ENCODE measurements around the gene TMEM150B. TPM values are rescaled to one million over a fixed set of nuclear protein-coding genes. Genes with fewer than 3 reads are reported as not detected.

The TMEM150B gene
- total and polyA plus RNA-seq, 2 donors (not counting 3 experiments of a cell fraction or from before 2014, with no cell fraction given): not detected

DNA sequence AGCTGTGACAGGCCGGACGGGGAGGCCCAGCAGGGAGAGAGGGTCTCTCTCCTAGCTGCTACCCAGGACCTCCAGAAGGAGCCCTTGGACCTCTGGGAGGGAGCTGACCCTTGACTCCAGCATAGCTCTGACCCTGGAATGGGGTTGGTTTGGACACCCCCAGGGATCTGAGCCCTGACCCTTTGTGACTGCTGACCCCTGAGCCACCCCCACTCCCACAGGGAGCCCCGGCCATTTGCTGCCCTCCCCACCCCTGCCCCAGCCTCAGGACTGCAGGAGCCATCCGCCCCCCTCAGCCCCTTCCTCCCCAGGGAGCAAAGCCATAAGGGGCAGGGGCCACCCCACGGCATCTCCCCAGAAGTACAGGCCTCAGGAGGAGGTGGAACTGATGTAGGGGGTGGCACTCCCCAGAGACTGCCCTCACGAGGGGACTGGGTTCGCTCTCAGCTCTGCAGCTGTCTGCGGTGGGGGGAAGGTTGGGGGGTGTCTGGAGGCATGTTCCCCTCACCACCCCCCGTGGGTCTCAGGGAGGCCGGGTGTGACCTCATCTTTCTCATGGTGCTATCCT, 22.4 kb upstream of the TMEM150B start:
- Histone ChIP-seq H3K27ac (ENCODE audit: insufficient read depth, low read depth, low read length) (no peak overlapping the region), H3K4me1 (ENCODE audit: control insufficient read depth, extremely low read depth, insufficient read depth, low read length) (no peaks in the 10 kb centered on the region), H3K4me2 (ENCODE audit: insufficient read depth, low read length) (no peak overlapping the region), H3K9ac (replicated peaks; ENCODE audit: extremely low read depth, insufficient read depth, low read length) (no peak overlapping the region), H3K27me3 (ENCODE audit: control insufficient read depth in 2 of 2, insufficient read depth in 2 of 2, low read length in 2 of 2) (peaks cover 4 to 7% of the 10 kb centered on the region in 2 experiments), H3K4me3 (replicated peaks in 1 of 3; ENCODE audit: insufficient read depth in 1 of 3, low read depth in 1 of 3, low read length in 3 of 3) (no peak overlapping the region), H3K79me2 (ENCODE audit: control insufficient read depth, insufficient read depth, low read length) (no peaks in the 10 kb centered on the region), H3K9me1 (replicated peaks; ENCODE audit: control insufficient read depth, extremely low read depth, insufficient read depth, low read length) (no peaks in the 10 kb centered on the region), H3K9me3 (replicated peaks; ENCODE audit: control insufficient read depth, insufficient read depth, low read length) (no peaks in the 10 kb centered on the region), H3K36me3 (ENCODE audit: control insufficient read depth in 2 of 2, extremely low read depth in 1 of 2, insufficient read depth in 2 of 2, low read length in 2 of 2) (peaks cover 0 to 7% of the 10 kb centered on the region in 2 experiments), H2AFZ (ENCODE audit: low read depth, low read length) (no peak overlapping the region), H4K20me1 (replicated peaks; ENCODE audit: control insufficient read depth, extremely low read depth, insufficient read depth, low read length) (no peaks in the 10 kb centered on the region)
- ChIA-PET POLR2A (no interaction called here), CTCF (no interaction called here)
- DNase-seq (ENCODE audit: low read depth, low spot score) (no peak), FAIRE-seq (no peak)
- no peak for TF ChIP-seq GATA2 (IDR thresholded peaks at IDR 0.05; ENCODE audit: insufficient read depth, insufficient read length, low read depth, low read length)
- dilution Hi-C loops (cut with MboI; ENCODE audit: extremely low pct_ligation_motif_present, low sequenced_read_pairs): no loop called here
- BruUV-seq (replicated peaks): no TSS peak
- intact Hi-C loops (cut with micrococcal nuclease): no loop called here

DNA sequence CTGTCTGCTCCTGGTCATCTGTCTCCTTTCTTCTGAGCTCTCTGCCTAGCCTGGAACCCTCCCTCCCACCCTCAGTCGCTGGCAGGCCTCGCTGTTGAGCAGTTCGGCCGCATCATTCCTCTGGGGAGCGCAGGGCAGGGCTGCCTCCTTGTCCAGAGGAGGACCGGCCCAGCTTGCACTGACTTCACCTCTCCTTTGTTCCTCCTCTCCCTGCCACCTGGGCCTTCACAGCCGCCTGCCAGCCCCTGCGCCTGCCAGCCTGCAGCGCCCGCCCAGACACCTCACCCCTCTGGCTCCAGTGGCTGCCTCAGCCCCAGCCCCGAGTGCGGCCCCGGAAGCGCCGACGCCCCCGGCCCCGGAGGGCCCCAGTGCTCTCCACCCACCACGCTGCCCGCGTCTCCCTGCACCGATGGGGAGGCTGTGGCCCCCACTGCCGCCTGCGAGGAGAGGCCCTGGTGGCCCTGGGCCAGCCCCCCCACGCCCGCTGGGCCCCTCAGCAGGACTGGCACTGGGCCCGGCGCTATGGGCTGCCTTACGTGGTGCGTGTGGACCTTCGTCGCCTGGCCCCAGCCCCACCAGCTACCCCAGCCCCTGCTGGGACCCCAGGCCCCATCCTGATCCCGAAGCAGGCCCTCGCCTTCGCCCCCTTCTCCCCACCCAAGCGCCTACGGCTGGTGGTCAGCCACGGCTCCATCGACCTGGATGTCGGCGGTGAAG, 21.7 kb upstream of the TMEM150B start:
- no peak for DNase-seq (ENCODE audit: low read depth, low spot score)
- ChIA-PET CTCF (no interaction called here), POLR2A (no interaction called here)
- no peak overlapping the region for H2AFZ ChIP-seq (ENCODE audit: low read depth, low read length)
- TF ChIP-seq, protein P1, sequence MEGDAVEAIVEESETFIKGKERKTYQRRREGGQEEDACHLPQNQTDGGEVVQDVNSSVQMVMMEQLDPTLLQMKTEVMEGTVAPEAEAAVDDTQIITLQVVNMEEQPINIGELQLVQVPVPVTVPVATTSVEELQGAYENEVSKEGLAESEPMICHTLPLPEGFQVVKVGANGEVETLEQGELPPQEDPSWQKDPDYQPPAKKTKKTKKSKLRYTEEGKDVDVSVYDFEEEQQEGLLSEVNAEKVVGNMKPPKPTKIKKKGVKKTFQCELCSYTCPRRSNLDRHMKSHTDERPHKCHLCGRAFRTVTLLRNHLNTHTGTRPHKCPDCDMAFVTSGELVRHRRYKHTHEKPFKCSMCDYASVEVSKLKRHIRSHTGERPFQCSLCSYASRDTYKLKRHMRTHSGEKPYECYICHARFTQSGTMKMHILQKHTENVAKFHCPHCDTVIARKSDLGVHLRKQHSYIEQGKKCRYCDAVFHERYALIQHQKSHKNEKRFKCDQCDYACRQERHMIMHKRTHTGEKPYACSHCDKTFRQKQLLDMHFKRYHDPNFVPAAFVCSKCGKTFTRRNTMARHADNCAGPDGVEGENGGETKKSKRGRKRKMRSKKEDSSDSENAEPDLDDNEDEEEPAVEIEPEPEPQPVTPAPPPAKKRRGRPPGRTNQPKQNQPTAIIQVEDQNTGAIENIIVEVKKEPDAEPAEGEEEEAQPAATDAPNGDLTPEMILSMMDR (IDR thresholded peaks at IDR 0.05; ENCODE audit: extremely low read depth in 1 of 2, insufficient read depth in 1 of 2, low read depth in 1 of 2, low read length in 2 of 2): no peak
- TF ChIP-seq, protein P2, sequence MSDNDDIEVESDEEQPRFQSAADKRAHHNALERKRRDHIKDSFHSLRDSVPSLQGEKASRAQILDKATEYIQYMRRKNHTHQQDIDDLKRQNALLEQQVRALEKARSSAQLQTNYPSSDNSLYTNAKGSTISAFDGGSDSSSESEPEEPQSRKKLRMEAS (IDR thresholded peaks at IDR 0.05; ENCODE audit: insufficient read depth, insufficient read length): no peak
- TF ChIP-seq GATA2 (IDR thresholded peaks at IDR 0.05; ENCODE audit: insufficient read depth, insufficient read length, low read depth, low read length) (no peak), JUN (IDR thresholded peaks at IDR 0.05; ENCODE audit: borderline replicate concordance, insufficient read depth, insufficient read length, low read depth) (no peak), POLR2AphosphoS5 (IDR thresholded peaks at IDR 0.05; ENCODE audit: insufficient read depth, low read depth, low read length) (no peak), MYC (IDR thresholded peaks at IDR 0.05; ENCODE audit: low read depth, low read length) (no peak), POLR2A (IDR thresholded peaks at IDR 0.05; ENCODE audit: low read depth, low read length) (no peak), EZH2 (IDR thresholded peaks at IDR 0.05; ENCODE audit: borderline replicate concordance, low read depth, low read length, severe bottlenecking) (no peak), FOS (IDR thresholded peaks at IDR 0.05; ENCODE audit: borderline replicate concordance, insufficient read depth, low read length) (no peak)
- no TSS peak for BruUV-seq (replicated peaks)
- no peaks in the 10 kb centered on the region for H4K20me1 ChIP-seq (replicated peaks; ENCODE audit: control insufficient read depth, extremely low read depth, insufficient read depth, low read length)
- peaks cover 0 to 2% of the 10 kb centered on the region in 2 experiments for H3K27me3 ChIP-seq (ENCODE audit: control insufficient read depth in 2 of 2, insufficient read depth in 2 of 2, low read length in 2 of 2)
- H3K9ac ChIP-seq (replicated peaks; ENCODE audit: extremely low read depth, insufficient read depth, low read length): no peak overlapping the region
- no peaks in the 10 kb centered on the region for H3K79me2 ChIP-seq (ENCODE audit: control insufficient read depth, insufficient read depth, low read length)
- no peak overlapping the region for H3K4me2 ChIP-seq (ENCODE audit: insufficient read depth, low read length)
- no peak for FAIRE-seq
- intact Hi-C loops (cut with micrococcal nuclease): no loop called here
- H3K9me1 ChIP-seq (replicated peaks; ENCODE audit: control insufficient read depth, extremely low read depth, insufficient read depth, low read length): no peaks in the 10 kb centered on the region
- no peaks in the 10 kb centered on the region for H3K9me3 ChIP-seq (replicated peaks; ENCODE audit: control insufficient read depth, insufficient read depth, low read length)
- H3K36me3 ChIP-seq (ENCODE audit: control insufficient read depth in 2 of 2, extremely low read depth in 1 of 2, insufficient read depth in 2 of 2, low read length in 2 of 2): peaks cover 0 to 7% of the 10 kb centered on the region in 2 experiments
- H3K4me3 ChIP-seq (replicated peaks in 1 of 3; ENCODE audit: insufficient read depth in 1 of 3, low read depth in 1 of 3, low read length in 3 of 3): no peak overlapping the region
- H3K27ac ChIP-seq (ENCODE audit: insufficient read depth, low read depth, low read length): no peak overlapping the region
- H3K4me1 ChIP-seq (ENCODE audit: control insufficient read depth, extremely low read depth, insufficient read depth, low read length): no peaks in the 10 kb centered on the region
- dilution Hi-C loops (cut with MboI; ENCODE audit: extremely low pct_ligation_motif_present, low sequenced_read_pairs): no loop called here
